Astrocyte (in vitro differentiated cells and primary cell): Measurements from ENCODE around the gene DLX6. TPM values are rescaled to one million over a fixed set of nuclear protein-coding genes. Genes with fewer than 3 reads are reported as not detected.

ENCODE experiments used
- DNase-seq: peaks from one replicate; pipeline ENCODE4 v3.0.0-alpha.2; 2010; ENCODE audit warnings: low read depth
- FAIRE-seq: peaks from 2 replicates; lab custom pipeline; 2011; peaks lifted over from hg19 to GRCh38; lab: Jason Lieb, UNC
- H2AFZ ChIP-seq: 2 replicates; pipeline ENCODE4 v1.6.0; 2012; ENCODE audit warnings: low read depth, low read length, inconsistent platforms
- H3K27ac ChIP-seq: 2 replicates; pipeline ENCODE4 v1.5.1; 2011; ENCODE audit warnings: low read depth, low read length, inconsistent platforms
- H3K27me3 ChIP-seq: 2 replicates; pipeline ENCODE4 v1.6.0; 2011; ENCODE audit warnings: low read length, inconsistent platforms; ENCODE audit not compliant: insufficient read depth
- H3K36me3 ChIP-seq: 2 replicates; pipeline ENCODE4 v1.5.1; 2011; ENCODE audit warnings: low read length, inconsistent platforms; ENCODE audit not compliant: insufficient read depth
- H3K4me1 ChIP-seq: 2 replicates; pipeline ENCODE4 v1.5.1; 2011; ENCODE audit warnings: low read length, inconsistent platforms; ENCODE audit not compliant: insufficient read depth
- H3K4me2 ChIP-seq: 2 replicates; pipeline ENCODE4 v1.6.0; 2012; ENCODE audit warnings: low read length, inconsistent platforms
- H3K4me3 ChIP-seq: 2 replicates; pipeline ENCODE4 v1.5.1; 2011; ENCODE audit warnings: low read depth, mild to moderate bottlenecking, low read length, inconsistent platforms; ENCODE audit not compliant: insufficient read depth
- H3K79me2 ChIP-seq: 2 replicates; pipeline ENCODE4 v1.6.0; 2012; ENCODE audit warnings: mild to moderate bottlenecking, low read length, inconsistent platforms; ENCODE audit not compliant: insufficient read depth
- H3K9ac ChIP-seq: 2 replicates; pipeline ENCODE4 v1.6.0; 2012; ENCODE audit warnings: mild to moderate bottlenecking, low read length, inconsistent platforms
- H3K9me3 ChIP-seq: 2 replicates; pipeline ENCODE4 v1.5.1; 2012; ENCODE audit warnings: low read depth, mild to moderate bottlenecking, low read length, inconsistent platforms; ENCODE audit not compliant: insufficient read depth
- H4K20me1 ChIP-seq: 2 replicates; pipeline ENCODE4 v1.6.0; 2012; ENCODE audit warnings: low read length, inconsistent platforms; ENCODE audit not compliant: insufficient read depth
- H3K27ac Mint-ChIP-seq: one replicate; pipeline ENCODE4 v1.8.0; 2021; ENCODE audit warnings: mild to moderate bottlenecking, mixed read lengths; ENCODE audit not compliant: unreplicated experiment
- H3K27me3 Mint-ChIP-seq: one replicate; pipeline ENCODE4 v1.8.0; 2021; ENCODE audit warnings: low read depth, mixed read lengths; ENCODE audit not compliant: unreplicated experiment
- H3K36me3 Mint-ChIP-seq: one replicate; pipeline ENCODE4 v1.8.0; 2021; ENCODE audit warnings: low read depth, mixed read lengths; ENCODE audit not compliant: unreplicated experiment
- H3K4me1 Mint-ChIP-seq: one replicate; pipeline ENCODE4 v1.8.0; 2021; ENCODE audit warnings: low read depth, mixed read lengths; ENCODE audit not compliant: unreplicated experiment
- H3K4me3 Mint-ChIP-seq: one replicate; pipeline ENCODE4 v1.8.0; 2021; ENCODE audit warnings: mild to moderate bottlenecking, moderate library complexity, mixed read lengths; ENCODE audit not compliant: unreplicated experiment
- H3K9me3 Mint-ChIP-seq: one replicate; pipeline ENCODE4 v1.8.0; 2021; ENCODE audit warnings: mild to moderate bottlenecking, mixed read lengths; ENCODE audit not compliant: unreplicated experiment
- EZH2 ChIP-seq: IDR thresholded peaks from 2 replicates; pipeline ENCODE4 v1.6.1; 2012; ENCODE audit warnings: mild to moderate bottlenecking, low read length, inconsistent platforms; ENCODE audit not compliant: insufficient read depth
- total RNA-seq: library from RNA; stranded (reverse); gene quantifications from 2 replicates; pipeline ENCODE4 v1.2.1, GENCODE V29; 2021
- TF ChIP-seq, protein P1 (sequence below): IDR thresholded peaks from 2 replicates; pipeline ENCODE4 v1.5.1; 2011; ENCODE audit warnings: low read depth, mild to moderate bottlenecking, inconsistent platforms, low read length, moderate library complexity; ENCODE audit not compliant: insufficient read depth

DLX6 gene
- total RNA-seq, 1 donor from 2014 or later: 0.25 TPM

DNA sequence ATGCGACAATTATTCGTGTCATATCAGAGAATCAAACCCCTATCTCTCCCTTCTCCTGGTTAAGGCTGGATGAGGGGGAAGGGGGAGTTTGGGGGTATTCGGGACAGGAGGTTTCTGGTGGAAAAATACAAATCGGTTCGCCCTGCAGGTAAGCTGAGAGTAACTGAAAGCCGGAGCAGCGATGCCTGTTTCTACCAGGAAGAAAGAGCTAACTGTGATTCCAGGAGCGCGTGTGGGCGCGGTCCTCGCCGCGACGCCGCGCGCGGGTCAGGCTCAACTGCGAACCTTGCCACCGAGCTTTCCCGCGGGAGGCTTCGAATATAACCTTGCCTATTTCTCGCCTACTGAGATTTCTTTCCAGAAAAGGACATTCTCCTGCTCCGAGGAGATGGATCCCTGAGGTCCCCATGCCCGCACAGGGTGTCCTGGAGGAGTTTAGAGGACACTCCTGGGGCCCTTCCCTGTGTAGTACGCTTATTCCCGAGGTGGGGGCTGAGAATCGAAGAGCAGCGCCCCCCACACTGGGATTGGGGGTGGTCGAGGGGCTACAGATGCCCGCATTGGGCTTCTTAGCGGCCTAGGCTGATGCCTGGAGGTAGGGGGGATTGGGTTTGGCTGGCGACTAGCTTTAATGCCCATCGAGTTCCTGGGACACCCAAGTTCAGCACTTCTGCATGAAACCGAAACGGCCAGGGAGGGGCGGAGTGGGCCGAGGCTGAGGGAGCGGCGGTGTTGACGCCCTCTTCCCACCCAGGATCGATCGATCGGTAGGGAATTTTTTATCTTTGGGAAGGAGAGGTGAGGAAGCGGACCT is 13.0 kb upstream of the DLX6 start:
- Mint-ChIP-seq H3K4me3 (no peak overlapping the region), H3K27me3 (peaks cover 95% of the 10 kb centered on the region), H3K9me3 (peaks cover 27% of the 10 kb centered on the region), H3K36me3 (peaks cover 7% of the 10 kb centered on the region), H3K27ac (peak overlapping the region; percentile 12), H3K4me1 (no peaks in the 10 kb centered on the region)
- Histone ChIP-seq H3K27me3 (peaks cover 84% of the 10 kb centered on the region), H3K27ac (no peak overlapping the region), H3K4me2 (no peak overlapping the region), H4K20me1 (no peaks in the 10 kb centered on the region), H3K79me2 (no peaks in the 10 kb centered on the region), H3K4me3 (no peak overlapping the region), H3K4me1 (no peaks in the 10 kb centered on the region), H3K9me3 (no peaks in the 10 kb centered on the region), H2AFZ (no peak overlapping the region), H3K36me3 (no peaks in the 10 kb centered on the region), H3K9ac (no peak overlapping the region)
- FAIRE-seq: no peak
- TF ChIP-seq, protein P1, sequence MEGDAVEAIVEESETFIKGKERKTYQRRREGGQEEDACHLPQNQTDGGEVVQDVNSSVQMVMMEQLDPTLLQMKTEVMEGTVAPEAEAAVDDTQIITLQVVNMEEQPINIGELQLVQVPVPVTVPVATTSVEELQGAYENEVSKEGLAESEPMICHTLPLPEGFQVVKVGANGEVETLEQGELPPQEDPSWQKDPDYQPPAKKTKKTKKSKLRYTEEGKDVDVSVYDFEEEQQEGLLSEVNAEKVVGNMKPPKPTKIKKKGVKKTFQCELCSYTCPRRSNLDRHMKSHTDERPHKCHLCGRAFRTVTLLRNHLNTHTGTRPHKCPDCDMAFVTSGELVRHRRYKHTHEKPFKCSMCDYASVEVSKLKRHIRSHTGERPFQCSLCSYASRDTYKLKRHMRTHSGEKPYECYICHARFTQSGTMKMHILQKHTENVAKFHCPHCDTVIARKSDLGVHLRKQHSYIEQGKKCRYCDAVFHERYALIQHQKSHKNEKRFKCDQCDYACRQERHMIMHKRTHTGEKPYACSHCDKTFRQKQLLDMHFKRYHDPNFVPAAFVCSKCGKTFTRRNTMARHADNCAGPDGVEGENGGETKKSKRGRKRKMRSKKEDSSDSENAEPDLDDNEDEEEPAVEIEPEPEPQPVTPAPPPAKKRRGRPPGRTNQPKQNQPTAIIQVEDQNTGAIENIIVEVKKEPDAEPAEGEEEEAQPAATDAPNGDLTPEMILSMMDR: no peak
- TF ChIP-seq EZH2: peak; percentile 44
- no peak for DNase-seq

DNA sequence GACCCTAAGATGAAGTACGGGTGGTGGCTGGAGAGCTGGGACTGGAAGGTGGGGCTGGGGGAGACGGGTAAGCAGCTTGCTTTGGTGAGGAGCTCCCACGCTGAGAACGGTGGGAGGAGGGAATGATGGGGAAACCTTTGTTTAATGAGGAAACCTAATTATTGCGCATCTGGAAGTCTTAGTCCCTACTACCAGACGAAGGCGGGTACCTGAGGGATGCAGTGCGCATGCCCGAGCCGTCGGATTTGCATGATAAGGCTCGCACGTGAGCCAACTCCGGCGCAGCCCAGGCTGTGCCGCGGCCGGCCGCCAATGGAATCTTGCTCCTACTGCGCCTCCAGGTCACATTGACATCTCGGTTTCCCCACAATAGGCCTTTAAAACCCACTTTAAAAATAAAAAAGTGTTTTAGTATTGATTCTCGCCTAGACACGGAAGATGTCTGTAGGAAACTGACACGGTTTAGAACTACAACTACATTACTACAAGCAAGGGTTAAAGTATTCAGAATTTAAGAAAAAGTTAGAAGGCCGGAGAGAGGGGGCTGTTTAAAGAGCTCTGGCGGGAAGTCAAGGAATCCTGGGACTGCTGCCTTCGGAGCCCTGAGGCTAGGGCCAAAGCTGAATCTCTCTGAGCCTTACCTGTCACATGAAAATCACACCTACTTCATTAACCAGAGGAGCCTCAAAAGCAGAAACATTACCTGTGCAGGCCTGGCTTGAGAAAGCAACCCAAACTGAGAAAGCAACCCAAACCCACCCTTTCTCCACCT is 12.1 kb upstream of the DLX6 start:
- Histone ChIP-seq H3K9ac (no peak overlapping the region), H3K27ac (no peak overlapping the region), H3K4me3 (no peak overlapping the region), H3K4me1 (no peaks in the 10 kb centered on the region), H3K79me2 (no peaks in the 10 kb centered on the region), H3K27me3 (peaks cover 88% of the 10 kb centered on the region), H2AFZ (no peak overlapping the region), H3K36me3 (no peaks in the 10 kb centered on the region), H4K20me1 (no peaks in the 10 kb centered on the region), H3K4me2 (no peak overlapping the region), H3K9me3 (no peaks in the 10 kb centered on the region)
- H3K27me3 Mint-ChIP-seq: peaks cover 95% of the 10 kb centered on the region
- H3K36me3 Mint-ChIP-seq: peaks cover 7% of the 10 kb centered on the region
- FAIRE-seq (no peak), DNase-seq (no peak)
- peaks cover 30% of the 10 kb centered on the region for H3K9me3 Mint-ChIP-seq
- peaks cover 1% of the 10 kb centered on the region for H3K4me1 Mint-ChIP-seq
- no peak overlapping the region for H3K4me3 Mint-ChIP-seq
- TF ChIP-seq, protein P1: no peak
- no peak for TF ChIP-seq EZH2
- no peak overlapping the region for H3K27ac Mint-ChIP-seq
